ENCODE results near the gene NSD2. TPM values are rescaled to one million over a fixed set of nuclear protein-coding genes. Genes with fewer than 3 reads are reported as not detected.

The NSD2 gene
- total and polyA plus RNA-seq, 2 donors (not counting 1 experiment from before 2014, with no cell fraction given): 14.2 to 64.8 TPM

DNA sequence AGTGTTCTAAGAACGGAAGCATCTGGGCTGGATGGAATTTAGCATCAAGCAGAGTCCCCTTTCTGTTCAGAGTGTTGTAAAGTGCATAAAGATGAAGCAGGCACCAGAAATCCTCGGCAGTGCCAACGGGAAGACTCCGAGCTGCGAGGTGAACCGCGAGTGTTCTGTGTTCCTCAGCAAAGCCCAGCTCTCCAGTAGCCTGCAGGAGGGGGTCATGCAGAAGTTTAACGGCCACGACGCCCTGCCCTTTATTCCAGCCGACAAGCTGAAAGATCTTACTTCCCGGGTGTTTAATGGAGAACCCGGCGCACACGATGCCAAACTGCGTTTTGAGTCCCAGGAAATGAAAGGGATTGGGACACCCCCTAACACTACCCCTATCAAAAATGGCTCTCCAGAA, 29.4 kb downstream of the NSD2 start:
- Histone ChIP-seq H3K4me3 (ENCODE audit: control extremely low read depth in 1 of 5, extremely low read depth in 1 of 5, insufficient read depth in 1 of 5, low read depth in 2 of 5, low read length in 4 of 5) (no peak overlapping the region), H3K9ac (ENCODE audit: low read length) (no peak overlapping the region), H4K20me1 (ENCODE audit: control insufficient read depth, insufficient read depth, low read length, poor library complexity, severe bottlenecking) (peaks cover 16% of the 10 kb centered on the region), H3K27ac (ENCODE audit: low read length in 2 of 2) (no peak overlapping the region), H3K4me2 (replicated peaks; ENCODE audit: low read depth, low read length, poor library complexity, severe bottlenecking) (no peak overlapping the region), H3K9me3 (ENCODE audit: control extremely low read depth in 1 of 3, control insufficient read depth in 2 of 3, insufficient read depth in 1 of 3, low read length in 2 of 3) (no peaks in the 10 kb centered on the region), H3K36me3 (replicated peaks in 1 of 2; ENCODE audit: control extremely low read depth in 1 of 2, control insufficient read depth in 1 of 2, extremely low read depth in 1 of 2, insufficient read depth in 2 of 2, low read length in 1 of 2) (peaks cover 0 to 29% of the 10 kb centered on the region in 2 experiments), H3K79me2 (ENCODE audit: control insufficient read depth, insufficient read depth, low read length) (peaks cover 60% of the 10 kb centered on the region), H3K27me3 (replicated peaks in 1 of 4; ENCODE audit: control extremely low read depth in 1 of 4, control insufficient read depth in 3 of 4, insufficient read depth in 4 of 4, low read length in 3 of 4) (no peaks in the 10 kb centered on the region), H2AFZ (ENCODE audit: insufficient read depth, low read depth, low read length, poor library complexity, severe bottlenecking) (no peak overlapping the region), H3K4me1 (ENCODE audit: control insufficient read depth in 2 of 2, insufficient read depth in 2 of 2, low read length in 2 of 2) (peaks cover 5 to 9% of the 10 kb centered on the region in 2 donors)
- H3K27ac Mint-ChIP-seq: no peak overlapping the region
- no peak for ATAC-seq (ENCODE audit: low read depth)
- no peak overlapping the region for H3K4me3 Mint-ChIP-seq
- peaks cover 9% of the 10 kb centered on the region for H3K4me1 Mint-ChIP-seq
- CTCF ChIA-PET: interaction anchor here (0.9 to 8.0 kb wide), 13 partner anchors 8 to 207 kb away, joined by 3 to 120 read pairs (median 16); partner anchors contain the start of gene NSD2
- POLR2A ChIA-PET: no interaction called here
- no peaks in the 10 kb centered on the region for H3K27me3 Mint-ChIP-seq
- H3K9me3 Mint-ChIP-seq (ENCODE audit: insufficient read depth): no peaks in the 10 kb centered on the region
- intact Hi-C loops (cut with micrococcal nuclease): no loop called here
- no peak for TF ChIP-seq EZH2 (IDR thresholded peaks at IDR 0.05; ENCODE audit: borderline replicate concordance, insufficient read depth, low read depth, low read length, poor library complexity, severe bottlenecking)
- TF ChIP-seq, protein P1, sequence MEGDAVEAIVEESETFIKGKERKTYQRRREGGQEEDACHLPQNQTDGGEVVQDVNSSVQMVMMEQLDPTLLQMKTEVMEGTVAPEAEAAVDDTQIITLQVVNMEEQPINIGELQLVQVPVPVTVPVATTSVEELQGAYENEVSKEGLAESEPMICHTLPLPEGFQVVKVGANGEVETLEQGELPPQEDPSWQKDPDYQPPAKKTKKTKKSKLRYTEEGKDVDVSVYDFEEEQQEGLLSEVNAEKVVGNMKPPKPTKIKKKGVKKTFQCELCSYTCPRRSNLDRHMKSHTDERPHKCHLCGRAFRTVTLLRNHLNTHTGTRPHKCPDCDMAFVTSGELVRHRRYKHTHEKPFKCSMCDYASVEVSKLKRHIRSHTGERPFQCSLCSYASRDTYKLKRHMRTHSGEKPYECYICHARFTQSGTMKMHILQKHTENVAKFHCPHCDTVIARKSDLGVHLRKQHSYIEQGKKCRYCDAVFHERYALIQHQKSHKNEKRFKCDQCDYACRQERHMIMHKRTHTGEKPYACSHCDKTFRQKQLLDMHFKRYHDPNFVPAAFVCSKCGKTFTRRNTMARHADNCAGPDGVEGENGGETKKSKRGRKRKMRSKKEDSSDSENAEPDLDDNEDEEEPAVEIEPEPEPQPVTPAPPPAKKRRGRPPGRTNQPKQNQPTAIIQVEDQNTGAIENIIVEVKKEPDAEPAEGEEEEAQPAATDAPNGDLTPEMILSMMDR (IDR thresholded peaks at IDR 0.05): no peak
- WGBS (ENCODE audit: insufficient coverage): 97% methylated on average over 14 of the region's 16 CpGs
- no peak for DNase-seq

DNA sequence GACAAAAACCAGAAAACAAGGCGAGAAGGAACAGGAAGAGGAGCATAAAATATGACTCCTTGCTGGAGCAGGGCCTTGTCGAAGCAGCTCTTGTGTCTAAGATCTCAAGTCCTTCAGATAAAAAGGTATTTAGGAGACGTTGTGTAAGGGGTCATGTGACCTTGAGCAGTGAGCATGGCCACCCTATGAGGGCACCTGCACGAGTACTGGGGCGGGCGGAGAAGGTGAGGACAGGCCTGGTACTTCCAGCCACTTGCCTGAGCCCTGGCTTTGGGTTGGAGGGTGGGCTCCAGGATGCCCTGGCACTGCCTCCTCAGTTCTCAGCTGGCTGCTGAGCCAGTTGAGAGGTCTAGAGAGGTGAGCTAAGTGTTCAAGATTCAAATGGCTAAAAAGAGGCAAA, 29.9 kb downstream of the NSD2 start:
- H3K9me3 ChIP-seq (ENCODE audit: control extremely low read depth in 1 of 3, control insufficient read depth in 2 of 3, insufficient read depth in 1 of 3, low read length in 2 of 3): no peaks in the 10 kb centered on the region
- intact Hi-C loops (cut with micrococcal nuclease): no loop called here
- no peak for ATAC-seq (ENCODE audit: low read depth)
- Mint-ChIP-seq H3K4me1 (peaks cover 9% of the 10 kb centered on the region), H3K4me3 (no peak overlapping the region), H3K27me3 (no peaks in the 10 kb centered on the region), H3K9me3 (ENCODE audit: insufficient read depth) (no peaks in the 10 kb centered on the region), H3K27ac (no peak overlapping the region)
- H4K20me1 ChIP-seq (ENCODE audit: control insufficient read depth, insufficient read depth, low read length, poor library complexity, severe bottlenecking): peaks cover 11% of the 10 kb centered on the region
- ChIA-PET CTCF (interaction anchor here (2.8 to 8.0 kb wide), 4 partner anchors 7 to 208 kb away, joined by 20 to 120 read pairs (median 37); no protein-coding TSS in a partner anchor), POLR2A (no interaction called here)
- H3K27me3 ChIP-seq (replicated peaks in 1 of 4; ENCODE audit: control extremely low read depth in 1 of 4, control insufficient read depth in 3 of 4, insufficient read depth in 4 of 4, low read length in 3 of 4): no peaks in the 10 kb centered on the region
- no peak for TF ChIP-seq EZH2 (IDR thresholded peaks at IDR 0.05; ENCODE audit: borderline replicate concordance, insufficient read depth, low read depth, low read length, poor library complexity, severe bottlenecking)
- TF ChIP-seq, protein P1 (IDR thresholded peaks at IDR 0.05): no peak
- no peak overlapping the region for H3K27ac ChIP-seq (ENCODE audit: low read length in 2 of 2)
- no peak overlapping the region for H3K4me3 ChIP-seq (ENCODE audit: control extremely low read depth in 1 of 5, extremely low read depth in 1 of 5, insufficient read depth in 1 of 5, low read depth in 2 of 5, low read length in 4 of 5)
- peaks cover 60% of the 10 kb centered on the region for H3K79me2 ChIP-seq (ENCODE audit: control insufficient read depth, insufficient read depth, low read length)
- 95% methylated on average over 6 of the region's 6 CpGs for WGBS (ENCODE audit: insufficient coverage)
- peaks cover 0 to 30% of the 10 kb centered on the region in 2 experiments for H3K36me3 ChIP-seq (replicated peaks in 1 of 2; ENCODE audit: control extremely low read depth in 1 of 2, control insufficient read depth in 1 of 2, extremely low read depth in 1 of 2, insufficient read depth in 2 of 2, low read length in 1 of 2)
- no peak overlapping the region for H3K9ac ChIP-seq (ENCODE audit: low read length)
- peaks cover 5 to 9% of the 10 kb centered on the region in 2 donors for H3K4me1 ChIP-seq (ENCODE audit: control insufficient read depth in 2 of 2, insufficient read depth in 2 of 2, low read length in 2 of 2)
- no peak for DNase-seq
- H2AFZ ChIP-seq (ENCODE audit: insufficient read depth, low read depth, low read length, poor library complexity, severe bottlenecking): no peak overlapping the region
- H3K4me2 ChIP-seq (replicated peaks; ENCODE audit: low read depth, low read length, poor library complexity, severe bottlenecking): no peak overlapping the region
